IPS-15b (cell line): ENCODE data around the gene MEGF9.

Experiments used
- H3K27me3 ChIP-seq: one replicate; pipeline ENCODE4 v1.6.1; 2013; ENCODE audit warnings: low read length; ENCODE audit not compliant: control insufficient read depth, insufficient read depth
- H3K36me3 ChIP-seq: one replicate; pipeline ENCODE4 v1.6.1; 2013; ENCODE audit warnings: low read length; ENCODE audit not compliant: control insufficient read depth, insufficient read depth
- H3K4me1 ChIP-seq: one replicate; pipeline ENCODE4 v1.6.1; 2013; ENCODE audit warnings: mild to moderate bottlenecking, low read length; ENCODE audit not compliant: control insufficient read depth, insufficient read depth
- H3K4me3 ChIP-seq: one replicate; pipeline ENCODE4 v1.5.1; 2013; ENCODE audit warnings: low read depth, low read length
- H3K9ac ChIP-seq: one replicate; pipeline ENCODE4 v1.6.1; 2013; ENCODE audit warnings: low read depth, mild to moderate bottlenecking, low read length
- H3K9me3 ChIP-seq: one replicate; pipeline ENCODE4 v1.6.1; 2013; ENCODE audit warnings: mild to moderate bottlenecking, low read length; ENCODE audit not compliant: control insufficient read depth, insufficient read depth

Gene MEGF9

GRCh38 chr9:120609636-120610035 is 104.6 kb downstream of the MEGF9 start:
- no peaks in the 10 kb centered on the region for H3K36me3 ChIP-seq
- no peaks in the 10 kb centered on the region for H3K27me3 ChIP-seq
- H3K9me3 ChIP-seq, result no peaks in the 10 kb centered on the region
- no peak overlapping the region for H3K4me3 ChIP-seq
- no peak overlapping the region for H3K9ac ChIP-seq
- no peaks in the 10 kb centered on the region for H3K4me1 ChIP-seq

GRCh38 chr9:120608421-120608820 is 105.8 kb downstream of the MEGF9 start:
- Histone ChIP-seq H3K4me1 (no peaks in the 10 kb centered on the region), H3K27me3 (no peaks in the 10 kb centered on the region), H3K36me3 (no peaks in the 10 kb centered on the region), H3K9me3 (no peaks in the 10 kb centered on the region), H3K9ac (no peak overlapping the region), H3K4me3 (no peak overlapping the region)

- Histone ChIP-seq H3K9ac (no peak overlapping the region), H3K9me3 (no peaks in the 10 kb centered on the region), H3K4me1 (no peaks in the 10 kb centered on the region), H3K4me3 (no peak overlapping the region), H3K27me3 (no peaks in the 10 kb centered on the region), H3K36me3 (no peaks in the 10 kb centered on the region)
Observed at GRCh38 chr9:120603591-120603990, 110.7 kb downstream of the MEGF9 start.

- Histone ChIP-seq H3K4me1 (no peaks in the 10 kb centered on the region), H3K36me3 (no peaks in the 10 kb centered on the region), H3K27me3 (no peaks in the 10 kb centered on the region), H3K4me3 (no peak overlapping the region), H3K9ac (no peak overlapping the region), H3K9me3 (no peaks in the 10 kb centered on the region)
Observed at GRCh38 chr9:120603010-120603409, 111.3 kb downstream of the MEGF9 start.

- Histone ChIP-seq H3K4me3 (no peak overlapping the region), H3K9ac (no peak overlapping the region), H3K4me1 (no peaks in the 10 kb centered on the region), H3K9me3 (no peaks in the 10 kb centered on the region), H3K36me3 (no peaks in the 10 kb centered on the region), H3K27me3 (no peaks in the 10 kb centered on the region)
Observed at GRCh38 chr9:120593955-120594277, 120.4 kb downstream of the MEGF9 start.

- Histone ChIP-seq H3K9me3 (no peaks in the 10 kb centered on the region), H3K27me3 (no peaks in the 10 kb centered on the region), H3K36me3 (no peaks in the 10 kb centered on the region), H3K4me1 (no peaks in the 10 kb centered on the region), H3K4me3 (no peak overlapping the region), H3K9ac (no peak overlapping the region)
Observed at GRCh38 chr9:120593250-120593954, 120.9 kb downstream of the MEGF9 start.

GRCh38 chr9:120592210-120592609 is 122.1 kb downstream of the MEGF9 start:
- H3K9me3 ChIP-seq, result no peaks in the 10 kb centered on the region
- H3K9ac ChIP-seq, result no peak overlapping the region
- H3K27me3 ChIP-seq, result no peaks in the 10 kb centered on the region
- no peak overlapping the region for H3K4me3 ChIP-seq
- H3K36me3 ChIP-seq, result no peaks in the 10 kb centered on the region
- H3K4me1 ChIP-seq, result no peaks in the 10 kb centered on the region

- H3K4me1 ChIP-seq, result no peaks in the 10 kb centered on the region
- H3K36me3 ChIP-seq, result no peaks in the 10 kb centered on the region
- H3K9me3 ChIP-seq, result no peaks in the 10 kb centered on the region
- H3K27me3 ChIP-seq, result no peaks in the 10 kb centered on the region
- no peak overlapping the region for H3K4me3 ChIP-seq
- H3K9ac ChIP-seq, result no peak overlapping the region
Observed at GRCh38 chr9:120587328-120587727, 126.9 kb downstream of the MEGF9 start.

GRCh38 chr9:120583958-120584369 is 130.3 kb downstream of the MEGF9 start:
- Histone ChIP-seq H3K4me1 (peaks cover 2% of the 10 kb centered on the region), H3K36me3 (no peaks in the 10 kb centered on the region), H3K9me3 (no peaks in the 10 kb centered on the region), H3K4me3 (no peak overlapping the region), H3K9ac (no peak overlapping the region), H3K27me3 (no peaks in the 10 kb centered on the region)

GRCh38 chr9:120580051-120580896 is 134.0 kb downstream of the MEGF9 start, which contains the start of gene CDK5RAP2:
Gene CDK5RAP2 (minus strand): TSS chr9:120580167. CDS start chr9:120579978, 189 bp downstream.
- Histone ChIP-seq H3K36me3 (peaks cover 3% of the 10 kb centered on the region), H3K9ac (peak within 1 kb of the TSS; percentile 73), H3K27me3 (no peaks in the 10 kb centered on the region), H3K4me3 (peak within 1 kb of the TSS; percentile 63), H3K9me3 (no peaks in the 10 kb centered on the region), H3K4me1 (peaks cover 3% of the 10 kb centered on the region)

- Histone ChIP-seq H3K4me3 (peak overlapping the region; percentile 63), H3K4me1 (peaks cover 3% of the 10 kb centered on the region), H3K9ac (peak overlapping the region; percentile 73), H3K9me3 (no peaks in the 10 kb centered on the region), H3K27me3 (no peaks in the 10 kb centered on the region), H3K36me3 (peaks cover 3% of the 10 kb centered on the region)
Observed at GRCh38 chr9:120579139-120580050, 134.9 kb downstream of the MEGF9 start.
